Caki2 (cell line): ENCODE data around the gene ABLIM2. TPM values are rescaled to one million over a fixed set of nuclear protein-coding genes. Genes with fewer than 3 reads are reported as not detected.

ENCODE experiments used
- DNase-seq: peaks from one replicate; pipeline ENCODE4 v3.0.0-alpha.2; 2015; ENCODE audit warnings: low read depth
- in situ Hi-C: cut with HindIII; loops from 2 replicates; pipeline ENCODE4 v1.10.0; 2016; ENCODE audit warnings: low sequenced_read_pairs, low pct_unique_long_range_greater_than_20kb, mixed read lengths
- total RNA-seq: library from RNA; depleted of rRNA; stranded (reverse); fragments of >200 nt; shearing (Covaris generic); gene quantifications from 2 replicates; pipeline ENCODE4 v1.2.3, GENCODE V29; 2014; ENCODE audit warnings: low replicate concordance

Gene ABLIM2
- total RNA-seq, 1 experiment from 2014 or later: 2.1 TPM

- in situ Hi-C loops: no loop called here
- no peak for DNase-seq
Measured at GRCh38 chr4:8164194-8164565, 5.6 kb upstream of the ABLIM2 start.

GRCh38 chr4:8163436-8164193 lies 5.0 kb upstream of the ABLIM2 start:
- DNase-seq: no peak
- in situ Hi-C loops: no loop called here

DNA sequence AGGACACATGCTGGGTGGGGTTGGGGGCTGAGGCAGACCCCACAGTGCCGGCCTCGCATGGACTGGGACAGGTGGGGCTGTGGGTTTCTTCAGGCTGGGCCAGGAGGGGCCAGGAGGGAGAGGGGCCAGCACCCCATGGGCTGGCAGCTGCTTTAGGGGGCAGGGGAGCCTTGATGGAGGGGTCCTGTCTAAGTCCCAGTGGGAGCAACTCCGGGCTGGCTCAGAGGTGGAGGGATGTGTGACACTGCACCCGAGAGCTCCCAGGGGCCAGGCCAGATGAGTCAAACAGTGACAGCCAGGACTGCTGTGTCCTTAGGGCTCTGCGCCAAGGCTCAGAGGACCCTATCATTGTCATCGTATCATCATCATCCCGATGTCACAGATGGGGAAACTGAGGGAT lies 4.4 kb upstream of the ABLIM2 start:
- in situ Hi-C loops: no loop called here
- no peak for DNase-seq

DNA sequence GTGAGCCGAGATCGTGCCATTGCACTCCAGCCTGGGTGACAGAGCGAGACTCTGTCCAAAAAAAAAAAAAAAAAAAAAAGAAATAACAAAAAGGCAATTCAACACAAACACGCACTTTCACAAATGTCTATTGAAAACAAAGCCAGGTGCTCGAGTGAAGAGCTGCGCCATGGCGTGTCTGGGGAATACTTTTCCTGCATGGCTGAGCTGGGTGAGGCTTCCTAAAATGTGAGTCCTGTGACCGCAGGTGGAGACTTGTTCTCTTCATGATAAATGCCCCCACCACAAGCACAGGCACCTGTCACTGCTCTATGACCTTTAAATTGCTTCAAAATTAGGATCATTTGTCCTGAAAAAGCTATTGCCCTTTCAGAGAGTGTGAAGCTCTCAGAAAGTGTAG lies 4.0 kb upstream of the ABLIM2 start:
- no peak for DNase-seq
- in situ Hi-C loops: no loop called here

- DNase-seq: no peak
- in situ Hi-C loops: no loop called here
Measured at GRCh38 chr4:8160572-8160971, 2.0 kb upstream of the ABLIM2 start.

DNA sequence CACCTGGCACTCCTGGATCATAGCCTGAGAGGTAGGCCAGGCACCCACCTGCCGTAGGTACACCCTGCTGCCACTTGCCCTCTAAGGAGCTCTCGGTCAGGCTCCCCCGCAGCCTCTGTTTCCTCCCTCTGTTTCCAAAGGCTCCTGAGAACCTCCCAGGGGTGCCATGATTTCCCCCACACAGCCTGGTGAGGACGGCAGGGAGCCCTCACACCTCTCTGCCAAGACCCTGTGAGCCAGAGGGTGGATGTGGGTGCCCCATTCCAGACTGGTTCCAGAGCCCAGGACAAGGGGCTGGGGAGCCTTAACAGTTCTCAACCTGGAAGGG lies 1.6 kb upstream of the ABLIM2 start:
- in situ Hi-C loops: no loop called here
- DNase-seq: no peak

DNA sequence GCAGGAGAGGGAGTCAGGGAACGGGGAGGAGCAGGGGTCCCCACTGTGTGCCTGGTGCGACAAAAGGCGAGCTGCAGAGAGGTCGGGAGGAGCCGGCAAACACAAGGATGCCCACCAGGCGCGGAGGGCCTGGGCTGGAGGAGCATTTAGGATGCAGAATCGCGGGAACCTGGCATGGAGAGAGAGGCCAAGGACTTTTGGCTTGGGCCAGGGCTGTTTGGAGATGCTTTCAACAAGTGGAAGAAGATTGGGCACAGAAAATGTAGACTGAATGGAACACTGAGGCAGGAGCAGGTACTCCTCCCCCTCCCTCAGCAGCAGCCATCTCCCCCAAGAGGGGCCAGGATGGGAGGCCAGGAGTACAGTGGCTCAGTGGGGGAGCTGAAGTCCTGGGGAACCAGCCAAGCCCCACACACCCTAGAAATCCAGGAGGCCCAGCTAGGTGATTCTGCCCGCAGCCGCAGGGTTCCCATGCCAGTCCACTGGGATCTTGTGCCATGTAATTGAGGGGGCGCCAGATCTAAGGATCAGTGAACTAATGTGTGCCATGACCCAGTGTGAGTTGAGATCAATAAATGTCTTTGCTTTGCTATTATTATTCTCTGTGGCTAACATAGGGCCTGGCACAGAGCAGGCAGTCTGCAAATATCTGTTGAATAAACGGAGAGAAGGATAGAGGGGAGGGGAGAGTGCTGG lies 1.1 kb upstream of the ABLIM2 start:
- in situ Hi-C loops: no loop called here
- no peak for DNase-seq

DNA sequence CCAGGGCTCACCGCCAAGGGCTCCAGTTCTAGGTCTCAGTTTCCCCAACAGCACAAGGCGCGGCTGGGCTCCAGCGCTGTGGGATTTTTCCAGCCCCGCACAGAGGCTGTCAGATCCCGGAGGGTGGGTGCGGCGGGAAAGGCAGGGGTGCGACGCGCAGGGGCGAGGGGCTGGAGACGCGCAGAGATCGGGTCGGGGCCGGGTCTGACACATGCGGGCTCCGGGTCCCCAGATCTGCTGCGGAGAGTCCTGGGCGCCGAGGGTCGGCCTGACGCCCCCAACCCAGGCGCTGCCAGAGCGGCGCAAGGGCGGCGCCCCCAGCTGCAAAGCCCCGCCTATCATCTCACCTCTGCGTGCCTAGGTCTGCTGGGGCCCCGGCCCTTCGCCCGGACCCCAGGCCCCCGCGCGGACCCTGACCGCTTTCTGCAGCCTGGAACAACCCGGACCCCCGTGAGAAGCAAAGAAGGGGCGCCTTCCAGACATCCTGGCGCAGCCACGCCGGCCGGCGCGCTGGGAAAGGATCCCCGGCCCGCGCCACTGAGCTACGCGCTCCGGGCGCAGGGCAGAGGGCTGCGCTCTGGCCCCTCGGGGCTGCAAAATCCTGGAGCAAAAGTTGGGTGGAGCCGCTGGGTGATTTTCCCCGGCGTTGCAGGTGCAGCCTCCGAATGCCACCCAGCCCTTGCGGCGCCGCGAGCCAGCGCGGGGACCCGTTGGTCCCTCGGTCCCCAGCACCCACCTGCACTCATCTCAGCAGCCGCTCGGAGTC lies 486 bp downstream of the ABLIM2 start:
- DNase-seq: no peak
- in situ Hi-C loops: no loop called here

GRCh38 chr4:8157496-8157895 lies 1.1 kb downstream of the ABLIM2 start:
- in situ Hi-C loops: no loop called here

DNA sequence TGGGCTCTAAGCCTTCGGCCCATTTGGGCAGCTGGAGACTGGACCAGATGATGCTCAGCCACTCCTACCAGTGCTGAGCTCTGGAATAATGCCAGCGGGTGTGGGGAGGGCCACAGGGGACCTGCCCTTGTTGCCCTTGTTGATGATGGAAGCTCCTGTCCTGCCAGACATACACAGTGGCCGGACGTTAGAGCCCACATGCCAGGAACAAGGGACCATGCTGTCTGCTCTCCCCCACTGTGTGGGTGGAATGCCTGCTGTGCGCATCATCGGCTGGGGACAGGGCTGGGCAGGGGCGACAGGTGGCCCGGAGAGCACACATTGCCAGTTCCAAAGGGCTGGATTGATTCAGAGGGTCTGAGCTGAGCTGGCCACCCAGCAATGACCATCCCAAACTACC lies 2.0 kb downstream of the ABLIM2 start:
- DNase-seq: no peak
- in situ Hi-C loops: no loop called here

More at GRCh38 chr4:8157496-8157895, 1.1 kb downstream of the ABLIM2 start:
- no peak for DNase-seq

GRCh38 chr4:8155660-8156421 lies 2.8 kb downstream of the ABLIM2 start:
- DNase-seq: no peak
- in situ Hi-C loops: no loop called here

DNA sequence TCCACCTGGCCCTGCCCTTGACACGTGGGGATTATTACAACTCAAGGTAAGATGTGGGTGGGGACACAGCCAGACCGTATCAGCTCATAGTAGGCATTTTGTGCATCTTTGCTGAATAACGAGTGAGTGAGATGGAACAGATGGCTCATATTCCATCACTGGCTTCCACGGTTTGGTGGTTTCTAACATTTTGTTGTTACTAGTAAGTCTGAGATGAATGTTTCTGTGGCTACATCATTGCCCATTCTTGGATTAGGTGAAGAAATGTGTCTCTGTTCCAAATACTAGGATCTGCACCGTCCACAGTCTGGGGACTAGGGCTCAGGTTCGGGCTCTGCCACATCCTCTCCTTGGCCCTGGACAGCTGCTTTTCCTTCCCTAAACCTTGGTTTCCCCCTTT lies 3.6 kb downstream of the ABLIM2 start:
- in situ Hi-C loops: no loop called here
- DNase-seq: no peak

DNA sequence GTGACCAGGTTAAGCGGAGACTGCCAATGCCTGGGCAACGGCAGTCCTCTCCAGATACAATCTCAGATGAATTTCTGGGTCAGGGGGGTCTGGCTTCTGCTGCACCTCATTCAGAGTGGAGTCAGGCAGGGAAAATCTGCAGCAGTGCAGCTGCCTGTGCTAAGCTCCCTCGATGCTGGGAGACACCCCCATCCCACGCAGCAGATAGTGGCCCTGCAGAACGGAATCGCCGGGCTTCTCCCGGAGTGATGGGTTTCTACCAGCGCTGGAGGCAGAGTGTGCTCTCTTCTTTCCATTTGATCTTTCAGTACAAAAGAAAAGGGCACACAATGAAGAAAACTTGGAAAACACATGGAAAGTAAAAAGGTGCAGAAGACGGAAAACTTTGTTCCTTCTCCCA lies 5.2 kb downstream of the ABLIM2 start:
- in situ Hi-C loops: no loop called here
- no peak for DNase-seq

GRCh38 chr4:8152865-8153257 lies 5.8 kb downstream of the ABLIM2 start:
- in situ Hi-C loops: no loop called here
- no peak for DNase-seq

DNA sequence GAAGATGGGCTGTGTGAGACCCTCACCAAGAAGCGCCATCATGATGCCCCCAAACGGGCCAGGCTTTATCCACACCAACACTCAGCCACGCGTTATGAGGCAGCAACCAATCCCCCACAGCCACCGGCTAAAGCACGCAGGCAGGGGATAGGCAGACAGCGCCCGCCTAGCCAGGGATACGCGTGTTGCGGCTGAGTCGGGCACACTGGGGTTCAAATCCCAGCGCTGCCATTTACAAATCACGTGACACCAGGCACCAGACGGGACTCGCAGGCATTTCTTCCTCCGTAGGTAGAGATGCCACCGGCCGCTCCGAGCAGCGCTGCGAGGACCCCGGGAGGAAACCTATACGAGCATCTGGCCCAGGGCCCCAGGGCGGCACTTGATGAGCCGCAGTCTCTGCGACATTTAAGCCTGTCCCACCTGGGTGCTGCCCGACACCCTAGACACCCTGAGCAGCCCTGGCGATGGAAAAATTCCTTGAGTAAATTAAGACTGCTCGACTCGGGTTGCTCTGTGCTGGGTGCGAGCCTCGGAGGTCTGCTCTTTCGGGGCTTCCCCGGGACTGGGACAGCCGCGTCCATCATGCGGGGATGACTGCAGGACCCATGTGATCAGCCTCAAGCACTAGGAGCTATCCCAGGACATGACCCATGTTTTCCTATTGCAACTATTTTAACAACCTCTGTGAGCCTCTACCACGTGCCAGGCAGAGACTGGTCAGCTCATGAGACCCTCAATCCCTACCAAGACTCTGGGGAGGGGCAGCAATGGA lies 6.3 kb downstream of the ABLIM2 start:
- no peak for DNase-seq
- in situ Hi-C loops: no loop called here

DNA sequence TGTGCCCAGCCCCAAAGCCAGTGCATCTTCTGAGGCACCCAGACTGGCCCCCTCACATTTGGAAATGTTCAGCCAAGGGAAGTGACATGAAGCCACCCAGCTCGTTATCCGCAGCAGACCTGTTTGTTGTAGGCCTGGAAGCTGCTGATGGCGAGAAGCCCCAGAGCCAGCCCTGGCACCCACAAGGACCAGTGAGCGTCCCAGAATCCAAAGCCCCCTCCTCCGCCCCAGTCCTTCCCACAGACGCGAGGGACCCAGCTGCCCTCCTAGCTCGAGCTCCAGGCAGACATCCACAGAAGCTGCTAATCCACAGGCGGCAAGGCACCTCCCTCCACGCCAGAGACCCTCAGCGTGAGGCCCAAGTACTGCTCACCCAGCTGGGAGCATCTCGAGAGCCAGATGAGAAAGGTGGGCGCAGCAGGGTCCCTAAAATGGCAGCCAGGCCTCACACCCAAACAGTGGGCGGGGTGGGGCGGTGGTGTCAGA lies 7.4 kb downstream of the ABLIM2 start:
- in situ Hi-C loops: no loop called here
- no peak for DNase-seq

- DNase-seq: no peak
- in situ Hi-C loops: no loop called here
Measured at GRCh38 chr4:8150152-8151090, 8.2 kb downstream of the ABLIM2 start.
